Measurements from ENCODE around the gene LTN1.
A peak's percentile ranks its signal among the peaks of the same experiment; 100 is the strongest.
"Not testable (repeated sequence)": the region's sequence is repeated elsewhere in the genome, so short reads cannot be mapped to it uniquely, and the experiment has no call there.

Gene LTN1

DNA sequence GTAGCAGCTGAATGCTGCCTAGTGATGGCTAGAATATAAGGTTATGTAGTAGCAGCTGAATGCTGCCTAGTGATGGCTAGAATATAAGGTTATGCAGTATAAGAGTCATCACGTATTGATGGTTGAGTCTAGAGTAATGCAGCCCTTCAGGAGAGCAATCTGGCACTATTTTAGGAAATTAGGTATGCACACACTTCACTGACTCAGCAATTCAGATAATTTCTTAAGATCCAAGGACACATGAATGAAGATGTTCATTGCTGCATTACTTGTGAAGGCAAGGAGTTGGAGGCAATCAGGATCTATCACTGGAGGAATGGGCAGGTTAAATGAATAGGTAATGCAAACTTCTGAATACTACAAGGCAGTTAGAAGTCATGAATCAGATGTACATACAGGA is 13.6 kb downstream of the LTN1 start:
- DNase-seq (ENCODE audit: low read depth), result no peak

DNA sequence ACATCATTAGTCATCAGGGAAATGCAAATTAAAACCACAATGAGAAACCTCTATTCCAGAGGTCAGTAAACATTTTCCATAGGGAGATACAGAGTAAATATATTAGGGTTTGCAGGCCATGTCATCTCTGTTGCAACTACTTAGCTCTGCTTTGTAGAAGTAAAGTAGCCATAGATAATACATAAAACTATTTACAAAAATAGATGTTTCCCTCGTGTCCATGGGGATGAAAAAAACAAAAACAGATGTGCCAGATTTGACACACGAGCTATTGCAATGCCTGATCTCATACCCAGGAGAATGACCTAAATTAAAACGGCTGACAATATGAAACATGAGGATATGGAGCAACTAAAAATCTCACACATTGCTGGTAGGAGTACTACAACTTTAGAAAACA is 17.3 kb downstream of the LTN1 start:
- DNase-seq (ENCODE audit: low read depth), result no peak

DNA sequence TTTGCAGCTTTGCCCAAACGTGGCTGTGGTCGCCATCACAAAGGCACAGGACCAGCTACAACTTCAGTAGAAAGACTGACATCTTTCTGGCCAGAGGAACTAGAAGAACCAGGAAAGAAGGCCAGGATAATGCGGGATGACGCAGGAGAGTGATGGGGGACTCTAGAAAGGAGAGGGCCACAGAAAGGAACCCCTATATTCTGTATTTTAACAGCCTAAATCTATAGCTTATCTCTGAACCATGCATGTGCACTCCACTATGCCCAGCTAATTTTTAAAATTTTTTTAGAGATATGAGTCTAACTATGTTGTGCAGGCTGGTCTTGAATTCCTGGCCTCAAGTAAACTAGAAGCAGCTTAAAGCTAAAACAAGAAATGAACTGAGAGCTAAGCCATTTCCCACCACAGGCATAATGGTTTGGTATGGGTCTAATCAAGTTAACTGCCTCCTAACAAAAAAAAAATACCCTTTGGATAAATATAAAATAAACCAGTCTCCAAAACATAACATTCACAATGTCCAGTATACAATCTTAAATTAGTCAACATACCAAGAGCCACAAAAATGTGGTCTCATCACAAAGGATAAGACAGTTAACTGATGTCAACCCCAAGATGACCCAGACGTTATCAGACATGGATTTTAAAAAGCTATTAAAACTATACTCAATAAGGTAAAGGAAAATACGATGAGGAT is 18.0 kb downstream of the LTN1 start:
- no peak for DNase-seq (ENCODE audit: low read depth)

DNA sequence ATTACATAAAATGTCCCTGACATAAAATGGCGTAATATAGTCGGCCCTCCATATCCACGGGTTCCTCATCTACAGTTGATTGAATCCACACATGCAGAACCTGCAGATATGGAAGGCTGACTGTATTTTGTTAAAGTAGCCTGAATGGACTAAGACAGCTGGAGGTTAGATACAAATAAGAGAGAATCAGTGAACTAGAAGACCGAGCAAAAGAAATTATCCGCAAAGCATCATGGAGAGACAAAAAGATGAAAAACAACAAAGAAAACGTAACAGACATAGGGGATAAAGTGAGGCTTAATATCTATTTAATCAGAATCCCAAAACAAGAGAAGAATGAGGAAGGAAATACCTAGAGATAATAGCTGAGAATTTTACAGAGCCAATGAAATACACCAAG is 20.3 kb downstream of the LTN1 start:
- DNase-seq (ENCODE audit: low read depth), result no peak

DNA sequence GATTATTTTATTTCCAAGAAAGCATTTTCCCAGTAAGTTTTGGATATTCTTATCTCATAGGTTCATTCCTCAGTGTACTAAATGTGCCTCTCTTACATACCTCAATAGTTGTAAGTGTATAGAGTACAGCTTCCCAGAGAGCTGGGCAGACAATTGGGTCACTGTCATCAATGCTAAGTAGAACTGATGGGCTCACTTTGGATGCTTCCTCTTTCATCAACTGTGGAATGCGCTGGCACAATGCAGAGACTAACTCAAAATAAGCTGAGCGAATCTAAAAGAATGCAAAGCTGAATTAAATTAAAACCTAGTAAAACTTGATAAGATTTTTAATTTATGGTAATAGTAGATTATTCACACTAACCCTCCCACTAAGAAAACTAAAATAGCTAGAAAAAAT is 21.5 kb downstream of the LTN1 start:
- DNase-seq (ENCODE audit: low read depth), result no peak

DNA sequence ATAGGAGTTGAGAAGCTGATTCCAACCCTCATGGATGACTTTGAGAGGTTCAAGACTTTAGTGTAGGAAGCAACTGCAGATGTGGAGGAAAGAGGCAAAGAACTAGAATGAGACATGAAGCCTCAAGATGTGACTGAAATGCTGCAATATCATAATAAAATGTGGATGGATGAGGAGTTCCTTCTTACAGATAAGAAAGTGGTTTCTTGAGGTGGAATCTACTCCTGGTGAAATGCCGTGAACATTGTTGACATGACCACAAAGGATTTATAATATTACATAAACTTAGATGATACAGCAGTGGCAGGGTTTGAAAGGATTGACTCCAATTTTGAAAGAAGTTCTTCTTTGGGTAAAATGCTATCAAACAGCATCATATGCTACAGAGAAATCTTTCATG is 28.8 kb downstream of the LTN1 start:
- no peak for DNase-seq (ENCODE audit: low read depth)

DNA sequence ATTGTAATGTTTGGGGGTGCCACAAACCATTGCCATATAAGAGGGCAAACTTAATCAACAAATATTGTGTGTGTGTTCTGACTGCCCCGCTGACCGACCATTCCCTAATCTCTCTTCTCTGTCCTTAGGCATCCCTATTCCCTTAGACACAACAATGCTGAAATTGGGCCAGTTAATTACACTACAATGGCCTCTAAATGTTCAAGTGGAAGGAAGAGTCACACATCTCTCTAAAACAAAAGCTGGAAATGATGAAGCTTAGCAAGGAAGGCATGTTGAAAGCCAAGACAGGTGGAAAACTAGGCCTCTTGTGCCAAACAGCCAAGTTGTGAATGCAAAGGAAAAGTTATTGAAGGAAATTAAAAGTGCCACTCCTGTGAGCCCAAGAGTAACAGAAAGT is 30.2 kb downstream of the LTN1 start:
- no peak for DNase-seq (ENCODE audit: low read depth)

DNA sequence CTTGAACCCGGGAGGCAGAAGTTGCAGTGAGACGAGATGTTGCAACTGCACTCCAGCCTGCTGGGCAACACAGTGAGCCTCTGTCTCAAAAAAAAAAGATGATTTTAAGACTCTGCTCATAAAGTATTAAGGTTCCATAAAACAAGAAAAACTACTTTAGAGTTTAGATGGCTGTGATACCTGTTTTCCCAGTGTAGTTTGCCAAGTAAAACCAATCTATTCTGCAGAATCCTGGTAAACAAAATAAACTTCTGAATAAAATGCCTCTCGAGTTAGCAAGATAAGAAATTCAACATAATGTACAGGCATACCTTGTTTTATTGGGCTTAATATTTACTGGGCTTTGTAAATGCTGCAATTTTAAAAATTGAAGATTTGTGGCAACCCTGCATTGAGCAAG is 30.8 kb downstream of the LTN1 start:
- no peak for DNase-seq (ENCODE audit: low read depth)

DNA sequence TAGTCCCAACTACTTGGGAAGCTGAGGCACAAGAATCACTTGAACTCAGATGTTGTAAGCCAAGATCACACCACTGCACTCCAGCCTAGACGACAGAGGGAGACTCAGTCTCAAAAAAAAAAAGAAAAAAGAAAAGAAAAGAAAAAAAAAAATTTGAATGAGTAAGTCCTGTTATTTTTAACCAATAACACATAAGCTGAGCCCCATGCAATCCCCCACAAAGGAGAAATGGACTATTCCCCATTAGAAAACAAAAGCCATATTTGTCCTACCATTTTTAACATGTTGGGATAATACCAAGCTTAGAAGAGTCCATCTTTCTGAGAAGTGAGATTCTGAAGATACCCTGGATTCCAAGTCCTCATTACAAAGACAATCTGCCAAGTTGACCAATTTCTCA is 32.4 kb downstream of the LTN1 start:
- DNase-seq (ENCODE audit: low read depth), result no peak

DNA sequence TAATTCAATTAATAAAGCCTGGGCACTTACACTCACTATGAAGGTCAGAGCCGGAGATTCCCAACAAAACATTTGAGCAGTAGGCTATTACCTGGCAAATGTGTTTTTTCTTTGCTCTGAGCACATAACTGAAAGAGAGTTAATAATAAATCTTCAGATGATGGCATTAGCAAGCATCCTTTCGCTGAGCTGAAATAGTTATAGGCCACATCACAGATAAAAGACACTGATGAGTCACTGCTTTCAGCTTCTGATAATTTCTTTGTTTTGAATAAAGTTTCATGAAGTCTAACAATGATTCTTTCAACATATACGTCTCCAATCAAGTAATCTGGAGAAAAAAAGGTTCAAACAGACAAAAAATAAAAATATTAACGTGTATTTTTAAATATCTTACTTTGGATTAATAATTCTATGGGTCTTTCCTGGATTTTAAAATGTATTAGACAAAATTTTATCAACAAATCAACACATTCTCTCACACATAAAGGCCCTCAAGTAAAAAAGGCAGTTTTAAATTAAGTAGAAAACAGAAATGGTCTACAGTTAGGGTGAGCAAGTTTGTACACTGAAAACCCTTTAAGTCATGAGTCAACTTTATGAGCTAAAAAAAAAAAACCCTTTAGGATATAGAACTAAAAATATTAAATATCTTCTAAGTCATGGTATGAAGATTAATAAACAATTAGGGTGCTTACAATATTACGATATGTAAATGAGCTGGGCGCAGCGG is 33.1 kb downstream of the LTN1 start:
- DNase-seq (ENCODE audit: low read depth), result no peak

DNA sequence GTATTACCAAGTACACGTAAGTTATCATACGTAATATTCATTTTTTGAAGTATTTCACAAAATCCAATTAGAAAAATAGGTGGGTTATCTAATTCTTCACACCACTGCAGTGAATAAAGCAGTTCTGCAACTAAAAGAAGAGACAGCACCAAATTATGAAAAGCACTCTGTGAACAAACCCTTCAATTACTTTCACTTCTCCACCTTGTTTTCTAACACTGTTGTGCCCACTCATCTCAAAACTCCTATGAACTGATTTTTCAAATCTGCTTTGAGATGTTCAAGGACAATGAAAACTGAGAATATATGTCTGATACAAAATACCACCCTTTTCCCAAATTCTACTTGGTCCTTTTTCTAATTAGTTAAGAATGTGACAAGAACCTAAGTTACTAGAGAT is 39.4 kb downstream of the LTN1 start:
- DNase-seq (ENCODE audit: low read depth), result no peak

DNA sequence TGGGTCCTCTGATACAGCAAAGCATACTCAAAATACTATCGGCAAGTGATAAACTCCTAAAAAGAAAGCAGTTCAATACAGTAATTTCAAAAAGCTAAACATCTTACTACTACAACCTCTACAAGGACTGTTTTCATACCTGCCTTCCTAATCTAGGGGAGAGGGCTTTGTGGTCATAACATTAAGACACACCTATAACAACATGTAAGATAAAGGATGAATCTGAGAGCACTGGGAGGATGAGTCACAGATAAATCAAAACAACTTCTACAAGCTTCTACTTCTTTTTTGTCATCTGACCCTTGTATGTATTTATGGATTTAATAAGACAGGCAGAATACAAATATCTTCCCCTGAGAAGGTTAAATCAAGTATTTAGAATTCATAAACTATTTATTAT is 40.0 kb downstream of the LTN1 start:
- no peak for DNase-seq (ENCODE audit: low read depth)

DNA sequence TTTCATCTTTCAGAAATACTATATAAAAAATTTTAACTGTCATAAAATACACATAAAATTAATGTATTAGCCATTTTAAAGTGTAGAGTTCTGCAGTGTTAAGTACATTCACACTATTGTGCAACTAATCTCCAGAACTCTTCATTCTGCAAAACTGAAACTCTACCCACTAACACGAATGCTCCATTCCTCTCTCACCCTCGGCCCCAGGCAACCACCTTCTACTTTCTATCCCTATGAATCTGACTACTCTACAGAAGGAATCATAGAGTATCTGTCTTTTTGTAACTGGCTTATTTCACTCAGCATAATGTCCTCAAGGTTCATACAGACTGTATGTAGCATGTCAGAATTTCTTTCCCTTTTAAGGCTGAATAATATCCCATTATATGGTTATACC is 43.4 kb downstream of the LTN1 start:
- DNase-seq (ENCODE audit: low read depth), result no peak

DNA sequence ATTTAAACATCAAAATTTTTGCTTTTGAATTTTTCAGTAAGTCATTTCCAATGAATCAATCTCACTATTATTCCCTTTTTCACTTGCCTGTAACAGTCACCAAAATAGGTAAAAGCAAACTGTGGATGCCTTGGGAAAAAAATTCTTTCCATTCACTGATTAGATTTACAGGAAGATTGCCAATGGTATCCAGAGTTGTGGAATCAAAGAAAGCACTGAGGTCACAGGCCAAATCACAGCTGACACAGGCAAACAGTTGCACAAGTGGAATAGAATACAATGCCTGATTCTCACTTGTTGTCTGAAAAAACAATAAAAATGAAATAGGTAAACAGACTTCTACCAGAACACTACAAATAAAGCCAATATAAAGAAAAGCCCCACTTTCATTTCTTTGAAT is 48.4 kb downstream of the LTN1 start:
- no peak for DNase-seq (ENCODE audit: low read depth)

DNA sequence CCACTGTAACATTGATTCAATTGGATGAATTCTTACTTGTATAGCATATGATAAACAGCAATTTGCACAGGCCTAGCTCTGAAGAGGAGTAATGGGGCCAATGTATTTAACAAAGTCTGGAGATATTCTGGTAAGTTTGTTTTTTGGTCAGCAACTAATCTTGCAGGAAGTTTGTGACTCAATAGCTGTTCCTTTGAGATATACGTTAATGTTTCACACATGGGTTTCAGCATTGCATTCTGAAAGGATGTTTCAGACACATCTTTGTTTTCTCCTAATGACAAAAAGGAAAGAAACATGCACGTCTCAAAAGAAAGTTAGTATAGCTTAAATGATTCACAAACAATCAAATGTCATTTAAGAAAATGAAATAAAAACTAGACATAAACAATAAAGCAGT is 49.0 kb downstream of the LTN1 start:
- no peak for DNase-seq (ENCODE audit: low read depth)

DNA sequence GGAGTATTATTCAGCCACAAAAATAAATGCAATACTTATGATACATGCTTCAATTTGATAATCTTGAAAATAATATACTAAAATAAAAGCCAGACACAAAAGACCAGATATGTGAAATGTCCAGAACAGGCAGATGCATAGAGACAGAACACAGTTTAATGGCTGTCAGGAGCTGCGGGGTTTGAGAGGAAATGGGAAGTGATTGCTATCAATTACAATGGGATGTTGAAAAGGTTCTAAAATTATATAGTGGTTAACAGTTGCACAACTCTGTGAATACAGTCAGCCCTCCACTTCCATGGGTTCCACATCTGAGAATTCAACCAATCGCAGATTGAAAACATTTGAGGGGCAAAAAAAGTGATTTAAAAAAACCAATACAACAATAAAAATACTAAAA is 54.0 kb downstream of the LTN1 start:
- DNase-seq (ENCODE audit: low read depth), result no peak

DNA sequence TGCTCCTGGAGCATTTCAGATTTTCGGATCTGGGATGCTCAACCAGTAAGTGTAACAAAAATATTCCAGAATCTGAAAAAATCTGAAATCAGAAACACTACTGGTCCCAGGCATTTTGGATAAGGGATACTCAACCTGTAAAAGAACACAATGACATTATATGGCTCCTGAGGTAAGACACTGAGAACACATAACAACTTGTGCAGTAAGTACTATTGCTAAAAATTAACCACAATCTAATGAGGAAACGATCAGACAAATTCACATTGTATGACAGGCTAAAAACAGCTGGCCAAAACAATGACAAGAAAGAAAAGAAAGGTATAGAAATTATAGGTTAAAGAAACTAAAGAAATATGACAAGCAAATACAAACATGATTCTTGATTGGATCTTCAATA is 54.9 kb downstream of the LTN1 start:
- DNase-seq (ENCODE audit: low read depth), result no peak

DNA sequence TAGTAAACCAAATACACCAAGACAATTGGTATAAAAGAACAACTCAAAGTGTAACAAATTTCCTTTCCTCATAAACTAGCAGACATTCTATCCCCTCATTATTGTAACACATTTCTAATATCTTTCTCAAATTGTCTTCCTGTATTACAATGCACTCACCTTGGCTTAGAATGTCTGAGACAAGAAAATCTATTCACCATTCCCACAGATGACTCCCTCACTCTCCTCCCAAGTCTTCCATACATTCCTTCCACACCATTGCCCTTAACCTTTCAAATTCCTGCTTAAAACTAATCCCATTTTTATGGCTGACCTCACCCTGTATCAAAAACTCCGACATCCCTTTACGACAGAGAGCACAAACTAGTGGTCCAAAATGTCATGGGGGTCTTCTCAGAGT is 56.0 kb downstream of the LTN1 start:
- no peak for DNase-seq (ENCODE audit: low read depth)

DNA sequence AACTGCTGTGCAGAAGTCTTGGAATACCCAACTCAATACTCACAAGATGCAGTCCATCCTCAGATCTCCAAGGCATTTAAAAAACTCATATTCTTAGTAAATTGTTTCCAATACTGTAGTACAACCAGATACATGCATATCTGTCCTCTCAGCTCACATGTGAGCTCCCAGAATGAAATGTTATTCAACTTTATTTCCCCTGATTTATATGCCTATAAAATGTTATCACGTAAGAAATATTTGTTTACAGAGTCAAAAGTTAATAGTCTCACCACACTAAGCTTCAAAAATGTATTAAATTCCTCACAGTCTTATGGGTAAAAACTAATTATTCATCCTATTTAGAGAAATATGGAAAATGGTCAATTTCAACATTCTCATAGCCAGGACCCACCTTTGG is 56.6 kb downstream of the LTN1 start:
- no peak for DNase-seq (ENCODE audit: low read depth)

DNA sequence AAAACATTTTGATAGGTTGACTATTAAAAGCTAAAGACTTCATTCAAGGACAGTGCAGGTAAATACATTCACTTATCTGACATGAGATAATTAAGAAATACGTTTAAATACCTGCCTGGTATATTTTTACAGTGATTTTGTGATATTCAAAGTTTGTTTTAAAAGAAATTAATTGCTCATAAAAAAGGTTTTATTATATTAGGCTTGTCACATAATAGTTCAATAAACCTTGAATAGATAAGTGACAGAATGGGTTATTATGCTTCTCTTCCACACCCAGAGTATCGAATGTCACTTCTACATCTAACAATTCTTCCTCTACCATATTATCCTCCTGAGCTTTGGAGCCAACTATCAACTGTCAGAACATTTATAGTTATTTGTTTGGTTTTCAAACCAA is 60.0 kb downstream of the LTN1 start:
- no peak for DNase-seq (ENCODE audit: low read depth)

DNA sequence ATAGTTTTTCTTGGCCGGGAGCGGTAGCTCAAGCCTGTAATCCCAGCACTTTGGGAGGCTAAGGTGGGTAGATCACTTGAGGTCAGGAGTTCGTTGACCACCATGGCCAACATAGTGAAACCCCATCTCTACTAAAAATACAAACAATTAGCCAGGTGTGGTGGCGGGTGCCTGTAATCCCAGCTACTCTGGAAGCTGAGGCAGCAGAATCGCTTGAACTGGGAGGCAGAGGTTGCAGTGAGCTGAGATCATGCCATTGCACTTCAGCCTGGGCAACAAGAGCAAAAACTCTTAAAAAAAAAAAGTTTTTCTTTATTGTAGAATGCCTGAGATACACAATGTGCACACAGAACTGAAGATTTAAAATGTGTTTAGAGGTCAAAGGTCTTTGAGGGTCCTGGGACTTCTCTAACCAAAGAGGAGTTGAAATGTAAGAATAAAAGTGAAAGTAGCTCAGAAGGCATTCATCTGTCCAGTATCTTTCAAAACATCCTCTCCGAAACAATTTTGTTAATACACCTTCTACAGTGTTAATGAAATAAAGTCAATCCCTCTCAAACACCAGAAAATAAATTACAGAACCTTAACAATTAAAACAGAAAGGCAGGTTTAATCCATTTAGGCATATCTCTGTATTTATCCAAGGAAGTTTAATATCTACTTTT is 60.8 kb downstream of the LTN1 start:
- not testable (repeated sequence) for DNase-seq (ENCODE audit: low read depth)

DNA sequence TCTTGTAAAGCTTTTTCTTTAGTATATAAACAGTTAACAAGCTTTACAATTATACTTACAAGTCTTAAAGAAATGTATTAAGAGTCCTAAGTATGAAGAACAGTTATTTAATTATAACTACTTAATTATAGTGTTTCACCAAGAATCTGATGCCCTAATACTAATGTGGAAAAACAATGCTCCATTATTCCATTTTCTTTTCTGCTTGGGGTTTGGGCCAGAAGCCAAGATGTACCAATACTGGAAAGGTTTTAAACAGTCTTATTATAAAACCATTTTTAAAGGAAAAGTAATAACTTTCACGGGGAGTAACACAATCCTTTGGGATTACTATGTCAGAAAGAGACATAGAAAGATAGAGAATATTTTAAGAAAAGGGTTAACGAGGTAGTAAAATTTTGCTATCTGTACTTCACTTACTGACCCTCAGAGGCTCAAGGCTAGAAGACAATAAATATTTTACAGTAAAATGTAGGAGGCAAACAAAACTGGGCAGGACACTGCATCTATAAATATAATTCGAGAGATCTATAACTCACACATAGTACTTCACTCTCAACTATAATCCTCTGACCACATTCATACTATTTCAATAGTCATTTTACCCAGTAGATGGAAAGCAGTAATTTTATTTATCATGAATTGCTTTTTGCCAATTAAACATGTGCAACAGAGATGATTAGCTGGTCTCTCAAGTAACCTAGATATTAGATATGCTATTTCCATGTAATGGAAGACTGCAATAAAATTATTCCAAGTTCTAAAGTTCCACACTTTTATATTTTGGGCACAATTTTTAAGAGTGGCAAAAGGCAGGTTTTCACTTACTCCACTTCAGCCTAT is 63.9 kb downstream of the LTN1 start:
- DNase-seq (ENCODE audit: low read depth), result no peak

DNA sequence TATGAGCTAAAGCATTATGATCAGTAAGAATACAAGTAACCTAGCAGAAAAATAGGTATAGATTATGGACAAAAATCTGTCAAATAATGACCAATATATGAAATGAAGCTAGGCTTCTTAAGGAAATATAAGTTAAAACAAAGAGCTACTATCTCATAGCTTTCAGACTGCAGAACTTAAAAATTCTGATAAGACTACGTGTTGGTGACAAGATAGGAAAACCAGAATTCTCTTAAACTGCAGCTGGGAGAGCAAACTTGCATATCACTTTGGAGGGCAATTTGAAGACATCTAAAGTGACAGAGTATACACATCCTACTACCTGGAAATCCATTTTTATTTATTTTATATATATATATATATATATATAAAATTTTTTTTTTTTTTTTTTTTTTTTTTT is 65.5 kb downstream of the LTN1 start:
- peak; percentile 11 for DNase-seq (ENCODE audit: low read depth)
